Endothelial cell of umbilical vein (primary cell): ENCODE results near the gene TCP11. TPM values are rescaled to one million over a fixed set of nuclear protein-coding genes. Genes with fewer than 3 reads are reported as not detected.

Source experiments
- BruUV-seq: library from RNA; stranded (reverse); fragments of 400-500 nt; replicated peaks from 2 replicates; lab custom pipeline; 2021; lab: Mats Ljungman, UMichigan
- CTCF ChIA-PET: fragments of 300-600, 350-600 bp; sonication (Branson Sonifier 250); formaldehyde crosslinking; loops from one replicate; lab custom pipeline; 2021; ENCODE audit warnings: antibody characterized with exemption, inconsistent platforms; lab: Charles Lee
- POLR2A ChIA-PET: fragments of 300-600, 350-600 bp; sonication (Branson Sonifier 250); formaldehyde crosslinking; loops from one replicate; lab custom pipeline; 2021; ENCODE audit warnings: antibody characterized with exemption, inconsistent platforms; lab: Charles Lee
- DNase-seq: peaks from one replicate; pipeline ENCODE4 v3.0.0-alpha.2; 2011; ENCODE audit warnings: low read depth, low spot score
- FAIRE-seq: peaks from 2 replicates; lab custom pipeline; 2011; peaks lifted over from hg19 to GRCh38; lab: Jason Lieb, UNC
- H2AFZ ChIP-seq: 2 replicates; pipeline ENCODE4 v1.6.0; 2012; ENCODE audit warnings: low read depth, low read length, control low read depth, inconsistent platforms
- H3K27ac ChIP-seq: 2 replicates; pipeline ENCODE4 v1.5.1; 2011; ENCODE audit warnings: low read depth, mild to moderate bottlenecking, control low read depth, low read length, moderate library complexity; ENCODE audit not compliant: insufficient read depth
- H3K27me3 ChIP-seq, 2 experiments: 2 replicates each; pipeline versions ENCODE4 v1.6.0 to v1.6.1; 2011; ENCODE audit warnings: low read length in 2 of 2, mixed read lengths in 1 of 2; ENCODE audit not compliant: control insufficient read depth in 2 of 2, insufficient read depth in 2 of 2
- H3K36me3 ChIP-seq, 2 experiments: 2 replicates in 1 of 2; 3 replicates in 1 of 2; pipeline ENCODE4 v1.5.1; 2011; ENCODE audit warnings: low read length in 2 of 2, mild to moderate bottlenecking in 1 of 2, moderate library complexity in 1 of 2; ENCODE audit not compliant: control insufficient read depth in 2 of 2, insufficient read depth in 2 of 2; ENCODE audit errors: extremely low read depth in 1 of 2
- H3K4me1 ChIP-seq: 3 replicates; pipeline ENCODE4 v1.5.1; 2011; ENCODE audit warnings: mild to moderate bottlenecking, low read length; ENCODE audit not compliant: control insufficient read depth, insufficient read depth; ENCODE audit errors: extremely low read depth
- H3K4me2 ChIP-seq: 2 replicates; pipeline ENCODE4 v1.6.1; 2011; ENCODE audit warnings: low read length, control low read depth, mixed read lengths; ENCODE audit not compliant: insufficient read depth
- H3K4me3 ChIP-seq, 3 experiments: fragments of 200-600 bp in 1 of 3; sonication (generic), shearing (Covaris generic) in 1 of 3; replicated peaks in 1 of 3; 2 replicates each; pipeline ENCODE4 v1.5.1; 2011 to 2016; ENCODE audit warnings: control low read depth in 3 of 3, low read length in 3 of 3, mild to moderate bottlenecking in 2 of 3, inconsistent platforms in 1 of 3, low read depth in 1 of 3, moderate library complexity in 1 of 3; ENCODE audit not compliant: insufficient read depth in 1 of 3
- H3K79me2 ChIP-seq: 2 replicates; pipeline ENCODE4 v1.6.0; 2012; ENCODE audit warnings: low read length, inconsistent platforms; ENCODE audit not compliant: control insufficient read depth, insufficient read depth
- H3K9ac ChIP-seq: replicated peaks from 2 replicates; pipeline ENCODE3; 2011; ENCODE audit warnings: low read length, control low read depth; ENCODE audit not compliant: insufficient read depth; ENCODE audit errors: extremely low read depth
- H3K9me1 ChIP-seq: replicated peaks from 3 replicates; pipeline ENCODE4 v1.6.0; 2011; ENCODE audit warnings: mild to moderate bottlenecking, low read length; ENCODE audit not compliant: control insufficient read depth, insufficient read depth; ENCODE audit errors: extremely low read depth
- H3K9me3 ChIP-seq: replicated peaks from 2 replicates; pipeline ENCODE4 v1.5.1; 2012; ENCODE audit warnings: low read length, inconsistent platforms; ENCODE audit not compliant: control insufficient read depth, insufficient read depth
- H4K20me1 ChIP-seq: replicated peaks from 2 replicates; pipeline ENCODE3; 2011; ENCODE audit warnings: mild to moderate bottlenecking, low read length; ENCODE audit not compliant: control insufficient read depth, insufficient read depth; ENCODE audit errors: extremely low read depth
- EZH2 ChIP-seq: IDR thresholded peaks from 2 replicates; pipeline ENCODE4 v1.6.1; 2012; ENCODE audit warnings: borderline replicate concordance, low read depth, mild to moderate bottlenecking, moderate library complexity, low read length, inconsistent platforms; ENCODE audit not compliant: severe bottlenecking
- FOS ChIP-seq: IDR thresholded peaks from 2 replicates; pipeline ENCODE4 v1.6.1; 2011; ENCODE audit warnings: mild to moderate bottlenecking, low read length, moderate library complexity, borderline replicate concordance; ENCODE audit not compliant: insufficient read depth
- GATA2 ChIP-seq: IDR thresholded peaks from 2 replicates; pipeline ENCODE4 v1.7.0; 2011; ENCODE audit warnings: low read depth, mild to moderate bottlenecking, moderate library complexity, mixed read lengths, low read length; ENCODE audit not compliant: insufficient read length, insufficient read depth
- JUN ChIP-seq: IDR thresholded peaks from 2 replicates; pipeline ENCODE4 v1.6.1; 2011; ENCODE audit warnings: borderline replicate concordance, low read depth; ENCODE audit not compliant: insufficient read length, insufficient read depth
- MYC ChIP-seq: IDR thresholded peaks from one replicate; pipeline ENCODE4 v1.6.1; 2011; ENCODE audit warnings: mild to moderate bottlenecking, low read depth, low read length
- POLR2A ChIP-seq: IDR thresholded peaks from 2 replicates; pipeline ENCODE4 v1.6.1; 2012; ENCODE audit warnings: low read depth, mild to moderate bottlenecking, control low read depth, low read length
- POLR2AphosphoS5 ChIP-seq: IDR thresholded peaks from 2 replicates; pipeline ENCODE4 v1.6.1; 2012; ENCODE audit warnings: low read depth, mild to moderate bottlenecking, control low read depth, low read length, moderate library complexity; ENCODE audit not compliant: insufficient read depth
- dilution Hi-C: fragments of 300-500 bp; cut with MboI; formaldehyde crosslinking; loops from one replicate; pipeline ENCODE4 v1.15.0; 2019; ENCODE audit warnings: low sequenced_read_pairs; ENCODE audit not compliant: extremely low pct_ligation_motif_present
- intact Hi-C: fragments of 100-400 bp; cut with micrococcal nuclease; formaldehyde crosslinking; loops from one replicate; pipeline ENCODE4 v1.10.0; 2022
- polyA plus RNA-seq, 4 experiments: library from polyadenylated mRNA; depleted of rRNA in 3 of 4; stranded (reverse) in 3 of 4; unstranded in 1 of 4; fragments of >200 nt; gene quantifications; 2 replicates each; pipeline versions ENCODE4 v1.2.1 to v1.2.3, GENCODE V29; 2011 to 2012; ENCODE audit warnings: missing spikeins in 1 of 4
- total RNA-seq: library from RNA; stranded (reverse); gene quantifications from 2 replicates; pipeline ENCODE4 v1.2.3, GENCODE V29; 2021
- TF ChIP-seq, protein P1 (sequence below), 2 donors: IDR thresholded peaks; 1 replicate in 1 of 2; 2 replicates in 1 of 2; pipeline ENCODE4 v1.5.1; 2011; ENCODE audit warnings: low read length in 2 of 2, mild to moderate bottlenecking in 2 of 2, moderate library complexity in 2 of 2, control low read depth in 1 of 2, inconsistent platforms in 1 of 2, low read depth in 1 of 2; ENCODE audit not compliant: insufficient read depth in 1 of 2; ENCODE audit errors: extremely low read depth in 1 of 2
- TF ChIP-seq, protein P2 (sequence below): IDR thresholded peaks from 2 replicates; pipeline ENCODE4 v1.6.1; 2011; ENCODE audit not compliant: insufficient read depth, insufficient read length

Gene TCP11
- total and polyA plus RNA-seq, 2 donors (not counting 3 experiments of a cell fraction or from before 2014, with no cell fraction given): 0.18 TPM; not detected in 1

DNA sequence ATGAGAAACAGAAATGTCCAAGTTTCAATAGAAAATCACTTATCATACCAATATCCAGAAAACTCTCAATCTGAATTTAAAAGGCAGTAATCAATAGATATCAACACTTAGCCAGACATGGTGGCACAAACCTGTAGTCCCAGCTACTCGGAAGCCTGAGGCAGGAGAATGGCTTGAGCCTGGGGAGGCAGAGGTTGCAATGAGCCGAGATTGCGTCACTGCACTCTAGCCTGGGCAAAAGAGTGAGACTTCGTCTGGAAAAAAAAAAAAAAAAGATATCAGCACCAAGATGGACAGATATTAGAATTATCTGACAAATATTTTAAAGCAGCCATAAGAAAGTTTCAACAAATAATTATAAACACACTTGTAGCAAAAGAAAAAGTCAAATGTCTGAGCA, 47.0 kb downstream of the TCP11 start:
- Histone ChIP-seq H3K4me2 (no peak overlapping the region), H4K20me1 (no peaks in the 10 kb centered on the region), H2AFZ (no peak overlapping the region), H3K4me1 (peaks cover 12% of the 10 kb centered on the region), H3K27me3 (no peaks in the 10 kb centered on the region), H3K79me2 (no peaks in the 10 kb centered on the region), H3K9ac (no peak overlapping the region), H3K27ac (no peak overlapping the region), H3K9me1 (no peaks in the 10 kb centered on the region), H3K4me3 (no peak overlapping the region), H3K9me3 (no peaks in the 10 kb centered on the region), H3K36me3 (peaks cover 0 to 1% of the 10 kb centered on the region in 2 experiments)
- no peak for TF ChIP-seq POLR2A
- TF ChIP-seq MYC: no peak
- TF ChIP-seq, protein P1, sequence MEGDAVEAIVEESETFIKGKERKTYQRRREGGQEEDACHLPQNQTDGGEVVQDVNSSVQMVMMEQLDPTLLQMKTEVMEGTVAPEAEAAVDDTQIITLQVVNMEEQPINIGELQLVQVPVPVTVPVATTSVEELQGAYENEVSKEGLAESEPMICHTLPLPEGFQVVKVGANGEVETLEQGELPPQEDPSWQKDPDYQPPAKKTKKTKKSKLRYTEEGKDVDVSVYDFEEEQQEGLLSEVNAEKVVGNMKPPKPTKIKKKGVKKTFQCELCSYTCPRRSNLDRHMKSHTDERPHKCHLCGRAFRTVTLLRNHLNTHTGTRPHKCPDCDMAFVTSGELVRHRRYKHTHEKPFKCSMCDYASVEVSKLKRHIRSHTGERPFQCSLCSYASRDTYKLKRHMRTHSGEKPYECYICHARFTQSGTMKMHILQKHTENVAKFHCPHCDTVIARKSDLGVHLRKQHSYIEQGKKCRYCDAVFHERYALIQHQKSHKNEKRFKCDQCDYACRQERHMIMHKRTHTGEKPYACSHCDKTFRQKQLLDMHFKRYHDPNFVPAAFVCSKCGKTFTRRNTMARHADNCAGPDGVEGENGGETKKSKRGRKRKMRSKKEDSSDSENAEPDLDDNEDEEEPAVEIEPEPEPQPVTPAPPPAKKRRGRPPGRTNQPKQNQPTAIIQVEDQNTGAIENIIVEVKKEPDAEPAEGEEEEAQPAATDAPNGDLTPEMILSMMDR (IDR thresholded peaks at IDR 0.05; ENCODE audit: extremely low read depth in 1 of 2, insufficient read depth in 1 of 2, low read depth in 1 of 2, low read length in 2 of 2): no peak
- TF ChIP-seq GATA2: no peak
- no peak for TF ChIP-seq POLR2AphosphoS5
- no peak for TF ChIP-seq FOS
- TF ChIP-seq JUN: no peak
- TF ChIP-seq, protein P2, sequence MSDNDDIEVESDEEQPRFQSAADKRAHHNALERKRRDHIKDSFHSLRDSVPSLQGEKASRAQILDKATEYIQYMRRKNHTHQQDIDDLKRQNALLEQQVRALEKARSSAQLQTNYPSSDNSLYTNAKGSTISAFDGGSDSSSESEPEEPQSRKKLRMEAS: no peak
- TF ChIP-seq EZH2: no peak
- intact Hi-C loops (no loop called here), dilution Hi-C loops (no loop called here)
- ChIA-PET CTCF (interaction anchor here (1.5 to 2.2 kb wide), 2 partner anchors 36 to 107 kb away, joined by 3 to 11 read pairs; no protein-coding TSS in a partner anchor), POLR2A (no interaction called here)
- no TSS peak for BruUV-seq
- no peak for DNase-seq
- no peak for FAIRE-seq
